ENCODE results near the gene PSMD12.
"Not testable (repeated sequence)": the region's sequence is repeated elsewhere in the genome, so short reads cannot be mapped to it uniquely, and the experiment has no call there.

The PSMD12 gene

GRCh38 chr17:67312265-67312664, 54.1 kb downstream of the PSMD12 start:
- Histone ChIP-seq H3K79me2 (ENCODE audit: insufficient read depth, low read length) (no peaks in the 10 kb centered on the region), H3K27me3 (ENCODE audit: insufficient read depth, low read length) (no peaks in the 10 kb centered on the region; the same call in 1 of the 2 replicates), H3K36me3 (ENCODE audit: insufficient read depth, low read length) (no peaks in the 10 kb centered on the region; the same call in 1 of the 2 replicates), H3K4me1 (ENCODE audit: insufficient read depth, low read length, severe bottlenecking) (no peaks in the 10 kb centered on the region), H3K9me3 (ENCODE audit: low read length) (no peaks in the 10 kb centered on the region), H3F3A (ENCODE audit: insufficient read depth, low read length) (no peaks in the 10 kb centered on the region), H4K20me1 (ENCODE audit: insufficient read depth, low read length) (no peaks in the 10 kb centered on the region), H3K9ac (ENCODE audit: low read length) (no peak overlapping the region), H3K4me2 (ENCODE audit: low read length) (no peak overlapping the region), H2AFZ (ENCODE audit: low read length) (no peak overlapping the region), H3K27ac (ENCODE audit: low read depth, low read length, poor library complexity, severe bottlenecking) (no peak overlapping the region), H3K4me3 (ENCODE audit: low read depth, low read length, poor library complexity, severe bottlenecking) (no peak overlapping the region), H3K9me2 (ENCODE audit: low read depth, low read length) (no peaks in the 10 kb centered on the region)
- no peak for TF ChIP-seq CTCF (IDR thresholded peaks at IDR 0.05; ENCODE audit: low read length)
- TF ChIP-seq EZH2 (IDR thresholded peaks at IDR 0.05; ENCODE audit: borderline replicate concordance, low read length): no peak

GRCh38 chr17:67311575-67311974, 54.8 kb downstream of the PSMD12 start:
- no peak overlapping the region for H3K4me2 ChIP-seq (ENCODE audit: low read length)
- no peaks in the 10 kb centered on the region for H3K79me2 ChIP-seq (ENCODE audit: insufficient read depth, low read length)
- no peaks in the 10 kb centered on the region for H4K20me1 ChIP-seq (ENCODE audit: insufficient read depth, low read length)
- no peaks in the 10 kb centered on the region; the same call in 1 of the 2 replicates for H3K36me3 ChIP-seq (ENCODE audit: insufficient read depth, low read length)
- H3K9me2 ChIP-seq (ENCODE audit: low read depth, low read length): no peaks in the 10 kb centered on the region
- no peaks in the 10 kb centered on the region for H3F3A ChIP-seq (ENCODE audit: insufficient read depth, low read length)
- no peak for TF ChIP-seq CTCF (IDR thresholded peaks at IDR 0.05; ENCODE audit: low read length)
- TF ChIP-seq EZH2 (IDR thresholded peaks at IDR 0.05; ENCODE audit: borderline replicate concordance, low read length): no peak
- H3K4me1 ChIP-seq (ENCODE audit: insufficient read depth, low read length, severe bottlenecking): no peaks in the 10 kb centered on the region
- H3K9ac ChIP-seq (ENCODE audit: low read length): no peak overlapping the region
- no peak overlapping the region for H2AFZ ChIP-seq (ENCODE audit: low read length)
- no peaks in the 10 kb centered on the region; the same call in 1 of the 2 replicates for H3K27me3 ChIP-seq (ENCODE audit: insufficient read depth, low read length)
- no peaks in the 10 kb centered on the region for H3K9me3 ChIP-seq (ENCODE audit: low read length)
- H3K4me3 ChIP-seq (ENCODE audit: low read depth, low read length, poor library complexity, severe bottlenecking): no peak overlapping the region
- no peak overlapping the region for H3K27ac ChIP-seq (ENCODE audit: low read depth, low read length, poor library complexity, severe bottlenecking)

GRCh38 chr17:67310406-67310805, 56.0 kb downstream of the PSMD12 start:
- no peaks in the 10 kb centered on the region; the same call in 1 of the 2 replicates for H3K36me3 ChIP-seq (ENCODE audit: insufficient read depth, low read length)
- no peaks in the 10 kb centered on the region for H4K20me1 ChIP-seq (ENCODE audit: insufficient read depth, low read length)
- TF ChIP-seq CTCF (IDR thresholded peaks at IDR 0.05; ENCODE audit: low read length): no peak
- TF ChIP-seq EZH2 (IDR thresholded peaks at IDR 0.05; ENCODE audit: borderline replicate concordance, low read length): no peak
- no peaks in the 10 kb centered on the region for H3K4me1 ChIP-seq (ENCODE audit: insufficient read depth, low read length, severe bottlenecking)
- H2AFZ ChIP-seq (ENCODE audit: low read length): no peak overlapping the region
- no peaks in the 10 kb centered on the region for H3F3A ChIP-seq (ENCODE audit: insufficient read depth, low read length)
- H3K79me2 ChIP-seq (ENCODE audit: insufficient read depth, low read length): no peaks in the 10 kb centered on the region
- H3K9me2 ChIP-seq (ENCODE audit: low read depth, low read length): no peaks in the 10 kb centered on the region
- H3K27ac ChIP-seq (ENCODE audit: low read depth, low read length, poor library complexity, severe bottlenecking): no peak overlapping the region
- H3K4me2 ChIP-seq (ENCODE audit: low read length): no peak overlapping the region
- H3K9ac ChIP-seq (ENCODE audit: low read length): no peak overlapping the region
- H3K9me3 ChIP-seq (ENCODE audit: low read length): no peaks in the 10 kb centered on the region
- no peaks in the 10 kb centered on the region; the same call in 1 of the 2 replicates for H3K27me3 ChIP-seq (ENCODE audit: insufficient read depth, low read length)
- H3K4me3 ChIP-seq (ENCODE audit: low read depth, low read length, poor library complexity, severe bottlenecking): no peak overlapping the region

GRCh38 chr17:67305446-67306235, 60.7 kb downstream of the PSMD12 start:
- H2AFZ ChIP-seq (ENCODE audit: low read length); H4K20me1 ChIP-seq (ENCODE audit: insufficient read depth, low read length); H3K9ac ChIP-seq (ENCODE audit: low read length); H3K79me2 ChIP-seq (ENCODE audit: insufficient read depth, low read length); H3K27ac ChIP-seq (ENCODE audit: low read depth, low read length, poor library complexity, severe bottlenecking); H3F3A ChIP-seq (ENCODE audit: insufficient read depth, low read length); H3K36me3 ChIP-seq (ENCODE audit: insufficient read depth, low read length); H3K4me3 ChIP-seq (ENCODE audit: low read depth, low read length, poor library complexity, severe bottlenecking); H3K4me2 ChIP-seq (ENCODE audit: low read length); H3K27me3 ChIP-seq (ENCODE audit: insufficient read depth, low read length); H3K9me3 ChIP-seq (ENCODE audit: low read length); H3K9me2 ChIP-seq (ENCODE audit: low read depth, low read length); H3K4me1 ChIP-seq (ENCODE audit: insufficient read depth, low read length, severe bottlenecking): not testable (repeated sequence)
